Measurements from ENCODE around the gene FGFR3. TPM values are rescaled to one million over a fixed set of nuclear protein-coding genes. Genes with fewer than 3 reads are reported as not detected.

FGFR3 gene
- total and polyA plus RNA-seq, 2 of the 4 experiments (the other 2 are of a cell fraction) = 0.18 to 0.67 TPM

GRCh38 chr4:1804638-1805492, 11.8 kb downstream of the FGFR3 start:
- H3K56ac ChIP-seq (ENCODE audit: extremely low read depth, insufficient read depth, low read length) = no peak overlapping the region
- H3K4me2 ChIP-seq (ENCODE audit: low read depth, low read length) = no peak overlapping the region
- H2BK20ac ChIP-seq (ENCODE audit: low read depth, low read length) = no peak overlapping the region
- intact Hi-C loops (cut with micrococcal nuclease) = no loop called here
- CTCF ChIA-PET = interaction anchor here (0.6 kb wide), 1 partner anchor 60 kb away, joined by 3 read pairs; no protein-coding TSS in a partner anchor
- peaks cover 2% of the 10 kb centered on the region for H4K20me1 ChIP-seq (ENCODE audit: insufficient read depth, low read length)
- H3K9me3 ChIP-seq (ENCODE audit: control insufficient read depth, insufficient read depth, low read length) = no peaks in the 10 kb centered on the region
- no peak overlapping the region for H3K23ac ChIP-seq (ENCODE audit: low read depth, low read length)
- H3K27me3 ChIP-seq (ENCODE audit: control insufficient read depth, insufficient read depth, low read length) = no peaks in the 10 kb centered on the region
- no peak overlapping the region for H2BK120ac ChIP-seq (ENCODE audit: low read depth, low read length)
- WGBS, 2 experiments (ENCODE audit: extremely low coverage in 2 of 2, insufficient read length in 1 of 2) = 87% methylated on average over 18 of the region's 37 CpGs; no CpG with 5 or more reads in 1 of the 2 experiments
- H3K27ac ChIP-seq (ENCODE audit: insufficient read depth, low read length) = no peak overlapping the region
- H4K8ac ChIP-seq (ENCODE audit: low read depth in 2 of 2, low read length in 2 of 2) = no peak overlapping the region
- H2AK5ac ChIP-seq (ENCODE audit: low read depth, low read length) = no peak overlapping the region
- no peaks in the 10 kb centered on the region for H3K79me1 ChIP-seq (ENCODE audit: low read depth in 1 of 2, low read length in 2 of 2)
- in situ Hi-C loops (cut with MboI; ENCODE audit: low sequenced_read_pairs) = no loop called here
- no peak overlapping the region for H2AFZ ChIP-seq (replicated peaks; ENCODE audit: low read length, poor library complexity)
- DNase-seq (no peak), ATAC-seq (ENCODE audit: low read depth) (no peak)
- no peak overlapping the region for H4K5ac ChIP-seq (ENCODE audit: low read depth, low read length)
- POLR2A ChIA-PET (ENCODE audit: unreplicated experiment) = no interaction called here
- TF ChIP-seq MAZ (IDR thresholded peaks at IDR 0.05; ENCODE audit: borderline replicate concordance, low read depth, low read length) (no peak), FOS (IDR thresholded peaks at IDR 0.05; ENCODE audit: low read depth, low read length) (no peak), SMC3 (IDR thresholded peaks at IDR 0.05; ENCODE audit: low read depth, low read length) (no peak), CEBPB (IDR thresholded peaks at IDR 0.05; ENCODE audit: low read depth, low read length) (no peak)
- H2BK5ac ChIP-seq (ENCODE audit: low read depth, low read length, poor library complexity, severe bottlenecking) = no peak overlapping the region
- no peak overlapping the region for H3K9ac ChIP-seq (ENCODE audit: low read depth, low read length)
- no peak overlapping the region for H4K91ac ChIP-seq (ENCODE audit: insufficient read depth, low read depth, low read length)
- no peak overlapping the region for H3K4me3 ChIP-seq (ENCODE audit: insufficient read depth, low read depth, low read length)
- H3K18ac ChIP-seq (ENCODE audit: low read depth, low read length) = no peak overlapping the region
- no peak overlapping the region for H2BK15ac ChIP-seq (ENCODE audit: low read depth, low read length)
- H2AK9ac ChIP-seq (replicated peaks; ENCODE audit: low read depth, low read length, poor library complexity) = no peak overlapping the region
- dilution Hi-C loops (cut with HindIII; ENCODE audit: low sequenced_read_pairs, unreplicated experiment) = no loop called here
- no peaks in the 10 kb centered on the region for H3K9me1 ChIP-seq (ENCODE audit: insufficient read depth, low read length)
- H3K14ac ChIP-seq (replicated peaks; ENCODE audit: low read depth, low read length) = no peak overlapping the region
- no peaks in the 10 kb centered on the region for H3K36me3 ChIP-seq (ENCODE audit: control insufficient read depth, insufficient read depth, low read length)
- no peak overlapping the region for H3K4ac ChIP-seq (ENCODE audit: low read depth, low read length)
- H3K4me1 ChIP-seq (ENCODE audit: control insufficient read depth, insufficient read depth, low read length) = no peaks in the 10 kb centered on the region; the same call in 1 of the 2 replicates
- BruUV-seq (replicated peaks) = no TSS peak
